GM12878 (cell line): Measurements from ENCODE around the gene GSTCD. TPM values are rescaled to one million over a fixed set of nuclear protein-coding genes. Genes with fewer than 3 reads are reported as not detected.

ENCODE experiments used
- ATAC-seq: fragments of 200-7000 bp; cut with Tn5 transposase; 3 replicates; pipeline ENCODE4 v1.9.1; 2020; ENCODE audit warnings: mild to moderate bottlenecking, moderate library complexity
- BruUV-seq: library from RNA; stranded (reverse); fragments of 400-500 nt; replicated peaks from 2 replicates; lab custom pipeline; 2021; lab: Mats Ljungman, UMichigan
- CTCF ChIA-PET: fragments of 300-600 bp; sonication (Branson Sonifier 250); formaldehyde crosslinking; extraction: SDS; loops from one replicate; lab custom pipeline; 2021; ENCODE audit warnings: inconsistent platforms; lab: Yijun Ruan, JAX
- POLR2A ChIA-PET: fragments of 350-600 bp; formaldehyde crosslinking; extraction: SDS; loops from one replicate; lab custom pipeline; 2021; ENCODE audit warnings: inconsistent platforms; lab: Charles Lee
- RAD21 ChIA-PET: fragments of 300-600 bp; sonication (Branson Sonifier 250); formaldehyde crosslinking; loops from one replicate; lab custom pipeline; 2023; ENCODE audit warnings: antibody characterized with exemption; ENCODE audit not compliant: unreplicated experiment; lab: Charles Lee
- SMC1A ChIA-PET: fragments of 300-600 bp; sonication (Branson Sonifier 250); formaldehyde crosslinking; loops from one replicate; lab custom pipeline; 2023; ENCODE audit not compliant: unreplicated experiment, uncharacterized antibody; lab: Charles Lee
- DNase-seq: peaks from one replicate; pipeline ENCODE4 v3.0.0-alpha.2; 2011; ENCODE audit warnings: low read depth, low spot score
- FAIRE-seq: peaks from 3 replicates; lab custom pipeline; 2011; peaks lifted over from hg19 to GRCh38; lab: Jason Lieb, UNC
- H2AFZ ChIP-seq: 2 replicates; pipeline ENCODE4 v1.6.0; 2011; ENCODE audit warnings: low read depth, low read length, control low read depth; ENCODE audit not compliant: control insufficient read depth
- H3K27ac ChIP-seq: 2 replicates; pipeline ENCODE4 v1.5.1; 2011; ENCODE audit warnings: control low read depth; ENCODE audit not compliant: control insufficient read depth, insufficient read depth
- H3K27me3 ChIP-seq, 2 experiments: replicated peaks in 1 of 2; 2 replicates each; pipeline versions ENCODE4 v1.6.0 to v1.6.1; 2011; ENCODE audit warnings: low read length in 1 of 2; ENCODE audit not compliant: control insufficient read depth in 2 of 2, insufficient read depth in 2 of 2
- H3K36me3 ChIP-seq, 2 experiments: 2 replicates each; pipeline ENCODE4 v1.5.1; 2011; ENCODE audit warnings: low read length in 1 of 2; ENCODE audit not compliant: control insufficient read depth in 2 of 2, insufficient read depth in 2 of 2
- H3K4me1 ChIP-seq: 2 replicates; pipeline ENCODE4 v1.6.1; 2011; ENCODE audit warnings: mild to moderate bottlenecking, low read length, moderate library complexity, mixed read lengths; ENCODE audit not compliant: control insufficient read depth, insufficient read depth
- H3K4me2 ChIP-seq: 2 replicates; pipeline ENCODE4 v1.6.0; 2011; ENCODE audit warnings: control low read depth; ENCODE audit not compliant: control insufficient read depth, insufficient read depth
- H3K4me3 ChIP-seq: fragments of 200-600 bp; sonication (generic); 2 replicates; pipeline ENCODE4 v1.5.1; 2016
- H3K79me2 ChIP-seq: 2 replicates; pipeline ENCODE4 v1.6.0; 2011; ENCODE audit warnings: low read length; ENCODE audit not compliant: control insufficient read depth, insufficient read depth
- H3K9ac ChIP-seq: 2 replicates; pipeline ENCODE4 v1.8.0; 2011; ENCODE audit warnings: low read length, control low read depth, mixed read lengths; ENCODE audit not compliant: control insufficient read depth, insufficient read depth
- H3K9me3 ChIP-seq: replicated peaks from 3 replicates; pipeline ENCODE4 v1.5.1; 2011; ENCODE audit warnings: mild to moderate bottlenecking, low read length; ENCODE audit not compliant: control insufficient read depth, insufficient read depth
- H4K20me1 ChIP-seq: 2 replicates; pipeline ENCODE4 v1.6.0; 2011; ENCODE audit not compliant: control insufficient read depth, insufficient read depth
- BHLHE40 ChIP-seq, 2 experiments: fragments of 450-650 bp in 1 of 2; IDR thresholded peaks; 2 replicates each; pipeline ENCODE4 v1.6.1; 2011 to 2017; ENCODE audit warnings: low read depth in 2 of 2, borderline replicate concordance in 1 of 2, improper control_type of control experiment in 1 of 2, low read length in 1 of 2, mild to moderate bottlenecking in 1 of 2
- ETV6 ChIP-seq, 2 experiments: fragments of 450-650 bp in 1 of 2; IDR thresholded peaks in 1 of 2; conservative IDR thresholded peaks in 1 of 2; 2 replicates each; pipeline ENCODE4 v1.6.1; 2014; ENCODE audit warnings: antibody characterized with exemption in 1 of 2, borderline replicate concordance in 1 of 2, low read depth in 1 of 2, mild to moderate bottlenecking in 1 of 2, moderate library complexity in 1 of 2
- SUPT20H ChIP-seq: IDR thresholded peaks from 2 replicates; pipeline ENCODE4 v1.6.1; 2011; ENCODE audit warnings: low read depth, mild to moderate bottlenecking, low read length, moderate library complexity, borderline replicate concordance; ENCODE audit not compliant: control insufficient read depth
- WGBS: methylation state at CpG from one replicate; pipeline ENCODE4 v1.1.6; 2016; ENCODE audit warnings: low lambda C conversion rate; ENCODE audit not compliant: insufficient replicate concordance, insufficient coverage; ENCODE audit errors: missing lambda C conversion rate; 5-methylcytosine and 5-hydroxymethylcytosine counted together
- in situ Hi-C: fragments of 300-500 bp; cut with MboI; formaldehyde crosslinking; loops from 9 replicates; pipeline ENCODE4 v1.14.3; 2018; ENCODE audit warnings: mixed read lengths
- intact Hi-C: fragments of 100-400 bp; cut with micrococcal nuclease; formaldehyde crosslinking; loops from one replicate; pipeline ENCODE4 v1.14.2; 2022; ENCODE audit not compliant: unreplicated experiment
- polyA plus RNA-seq, 11 experiments: library from polyadenylated mRNA; depleted of rRNA in 4 of 11; unstranded in 6 of 11; stranded (reverse) in 5 of 11; fragments of >200 nt; fragmentation: Nextera tagmentation in 4 of 11; fragmentation: Illumina TruSeq in 1 of 11; extraction: Ambion mirVana in 4 of 11; extraction: Trizol in 1 of 11; gene quantifications; 1 replicate in 1 of 11; 2 replicates in 10 of 11; pipeline versions ENCODE4 v1.2.1 to v1.2.3, GENCODE V29; 2011 to 2016; ENCODE audit warnings: inconsistent platforms in 2 of 11, missing spikeins in 2 of 11, low read depth in 1 of 11
- total RNA-seq, 4 experiments: library from RNA; depleted of rRNA in 3 of 4; stranded (reverse); fragments of >200 nt in 3 of 4; fragmentation: Illumina TruSeq in 1 of 4; extraction: Trizol in 1 of 4; gene quantifications; 2 replicates each; pipeline versions ENCODE4 v1.2.1 to v1.2.3, GENCODE V29; 2013 to 2021
- TF ChIP-seq, protein P1 (sequence below): fragments of 450-650 bp; IDR thresholded peaks from 2 replicates; pipeline ENCODE4 v1.6.1; 2016; ENCODE audit warnings: mild to moderate bottlenecking

The GSTCD gene
- total and polyA plus RNA-seq, 10 of the 15 experiments (the other 5 are each of a cell fraction or from before 2014, with no cell fraction given), result 4.3 to 28.4 (median 14.1) TPM

- BruUV-seq, result TSS peak; percentile 67
- Histone ChIP-seq H3K4me3 (peak overlapping the region; percentile 99), H2AFZ (peak overlapping the region; percentile 88), H3K79me2 (peaks cover 82% of the 10 kb centered on the region), H3K9ac (peak overlapping the region; percentile 95), H3K27ac (peak overlapping the region; percentile 81), H3K4me1 (no peaks in the 10 kb centered on the region), H3K27me3 (no peaks in the 10 kb centered on the region), H3K4me2 (peak overlapping the region; percentile 76), H4K20me1 (no peaks in the 10 kb centered on the region), H3K36me3 (no peaks in the 10 kb centered on the region; a peak in 1 of 4 replicates), H3K9me3 (no peaks in the 10 kb centered on the region; the same call in 1 of the 3 replicates)
- DNase-seq (no peak), FAIRE-seq (no peak), ATAC-seq (no peak)
- ChIA-PET POLR2A (interaction anchor here (0.8 to 1.8 kb wide), 2 partner anchors 10 to 236 kb away, joined by 3 to 5 read pairs; no protein-coding TSS in a partner anchor), SMC1A (interaction anchor here (1.0 to 1.7 kb wide), 4 partner anchors 8 to 191 kb away, joined by 3 to 7 read pairs (median 4); no protein-coding TSS in a partner anchor), CTCF (interaction anchor here (1.0 to 1.5 kb wide), 4 partner anchors 9 to 234 kb away, joined by 3 to 6 read pairs (median 4); partner anchors contain the start of gene PPA2), RAD21 (interaction anchor here (1.4 kb wide), 1 partner anchor 187 kb away, joined by 3 read pairs; no protein-coding TSS in a partner anchor)
- intact Hi-C loops, result no loop called here
- TF ChIP-seq, protein P1, sequence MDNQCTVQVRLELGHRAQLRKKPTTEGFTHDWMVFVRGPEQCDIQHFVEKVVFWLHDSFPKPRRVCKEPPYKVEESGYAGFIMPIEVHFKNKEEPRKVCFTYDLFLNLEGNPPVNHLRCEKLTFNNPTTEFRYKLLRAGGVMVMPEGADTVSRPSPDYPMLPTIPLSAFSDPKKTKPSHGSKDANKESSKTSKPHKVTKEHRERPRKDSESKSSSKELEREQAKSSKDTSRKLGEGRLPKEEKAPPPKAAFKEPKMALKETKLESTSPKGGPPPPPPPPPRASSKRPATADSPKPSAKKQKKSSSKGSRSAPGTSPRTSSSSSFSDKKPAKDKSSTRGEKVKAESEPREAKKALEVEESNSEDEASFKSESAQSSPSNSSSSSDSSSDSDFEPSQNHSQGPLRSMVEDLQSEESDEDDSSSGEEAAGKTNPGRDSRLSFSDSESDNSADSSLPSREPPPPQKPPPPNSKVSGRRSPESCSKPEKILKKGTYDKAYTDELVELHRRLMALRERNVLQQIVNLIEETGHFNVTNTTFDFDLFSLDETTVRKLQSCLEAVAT, result peak; percentile 75; the same call in 1 of the 2 replicates
- TF ChIP-seq BHLHE40 (IDR thresholded peaks at IDR 0.05; ENCODE audit: borderline replicate concordance in 1 of 2, low read depth in 2 of 2, low read length in 1 of 2) (peak; percentile 65 to 68; a peak in 2 of 4 replicates), SUPT20H (no peak), ETV6 (conservative IDR thresholded peaks at IDR 0.05 in 1 of 2, IDR thresholded peaks at IDR 0.05 in 1 of 2; ENCODE audit: borderline replicate concordance in 1 of 2, low read depth in 1 of 2) (no peak)
- in situ Hi-C loops, result no loop called here
- WGBS, result 32% methylated on average over 7 of the region's 7 CpGs
Measured at GRCh38 chr4:105707782-105708180, 803 bp upstream of the GSTCD start.
